Gastrocnemius medialis (tissue), 4 donors: Measurements from ENCODE around the gene OPRL1. TPM values are rescaled to one million over a fixed set of nuclear protein-coding genes. Genes with fewer than 3 reads are reported as not detected.

Experiments
- ATAC-seq, 2 donors: fragments of 150-250 bp; one replicate each; pipeline ENCODE4 v1.9.1; 2016
- DNase-seq, 2 donors: peaks; one replicate each; pipeline ENCODE4 v3.0.0-alpha.2; 2019
- H3K27ac ChIP-seq, 4 donors: fragments of 200-600 bp; sonication (generic); 1 replicate in 1 of 4; 2 replicates in 3 of 4; pipeline ENCODE4 v1.5.1; 2016 to 2018; ENCODE audit warnings: mild to moderate bottlenecking in 2 of 4, moderate library complexity in 1 of 4
- H3K27me3 ChIP-seq, 3 donors: fragments of 200-600 bp; sonication (generic) in 2 of 3; 1 replicate in 1 of 3; 2 replicates in 2 of 3; pipeline versions ENCODE4 v1.5.1 to v1.6.0; 2016 to 2019; ENCODE audit warnings: mild to moderate bottlenecking in 1 of 3, moderate library complexity in 1 of 3
- H3K36me3 ChIP-seq, 2 donors: fragments of 200-600 bp; sonication (generic) in 1 of 2; one replicate each; pipeline ENCODE4 v1.5.1; 2017 to 2018
- H3K4me1 ChIP-seq, 2 donors: fragments of 200-600 bp; sonication (generic) in 1 of 2; one replicate each; pipeline ENCODE4 v1.5.1; 2016 to 2017; ENCODE audit warnings: mild to moderate bottlenecking in 2 of 2
- H3K4me3 ChIP-seq, 4 donors: fragments of 200-600 bp; sonication (generic) in 3 of 4; 1 replicate in 1 of 4; 2 replicates in 3 of 4; pipeline ENCODE4 v1.5.1; 2016 to 2019; ENCODE audit warnings: mild to moderate bottlenecking in 2 of 4
- H3K9me3 ChIP-seq, 3 donors: fragments of 200-600 bp; sonication (generic) in 2 of 3; 1 replicate in 1 of 3; 2 replicates in 2 of 3; pipeline ENCODE4 v1.5.1; 2016 to 2019
- POLR2A ChIP-seq, 2 donors: fragments of 450-650 bp; IDR thresholded peaks; one replicate each; pipeline ENCODE4 v1.6.1; 2017; ENCODE audit warnings: antibody characterized with exemption in 2 of 2, mild to moderate bottlenecking in 2 of 2, moderate library complexity in 2 of 2
- in situ Hi-C, 4 donors: fragments of 200-750 bp; cut with MboI; loops; one replicate each; pipeline versions ENCODE4 v1.15.0 to v1.8.0; 2017; ENCODE audit warnings: low sequenced_read_pairs in 4 of 4
- intact Hi-C: fragments of 100-400 bp; cut with DNase I; formaldehyde crosslinking; loops from one replicate; pipeline ENCODE4 v1.15.1; 2023; ENCODE audit warnings: low total_unique reads
- total RNA-seq, 4 donors: library from RNA; depleted of rRNA; stranded (reverse); fragments of >200 nt; gene quantifications; one replicate each; pipeline versions ENCODE4 v1.1.0 to v1.2.3, GENCODE V29; 2016
- TF ChIP-seq, protein P1 (sequence below), 5 experiments: fragments of 450-650 bp in 3 of 5; fragments of 200-600 bp in 2 of 5; sonication (generic) in 2 of 5; IDR thresholded peaks in 4 of 5; conservative IDR thresholded peaks in 1 of 5; 1 replicate in 4 of 5; 2 replicates in 1 of 5; pipeline ENCODE4 v1.5.1; 2016 to 2019; ENCODE audit warnings: antibody characterized with exemption in 5 of 5, mild to moderate bottlenecking in 3 of 5, moderate library complexity in 3 of 5

The OPRL1 gene
- total RNA-seq, 4 donors from 2014 or later, result 0.10 to 0.68 (median 0.15) TPM

DNA sequence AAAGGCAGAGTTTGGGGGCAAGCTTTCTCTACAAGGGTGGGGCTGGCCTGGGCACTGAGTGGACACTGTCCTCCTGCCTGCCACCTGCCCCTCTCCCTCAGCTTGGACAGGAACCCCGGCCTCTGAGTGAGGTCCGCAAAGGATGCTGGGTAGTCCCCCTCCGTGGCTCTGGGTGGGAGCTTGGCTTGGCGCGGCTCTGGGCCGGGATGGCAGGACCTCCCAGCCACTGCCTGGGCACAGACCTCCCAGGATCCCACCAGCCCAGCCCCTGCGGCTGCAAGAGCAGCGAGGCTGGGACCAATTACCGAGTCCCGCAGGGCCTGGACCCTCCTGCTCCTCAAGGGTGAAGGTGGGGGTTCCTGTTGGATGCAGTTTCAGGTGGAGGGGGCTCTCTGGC lies 27.6 kb upstream of the OPRL1 start:
- peaks cover 19 to 24% (median 23%) of the 10 kb centered on the region in 3 donors for H3K27me3 ChIP-seq
- no peaks in the 10 kb centered on the region for H3K4me1 ChIP-seq
- DNase-seq (no peak), ATAC-seq (no peak)
- intact Hi-C loops, result no loop called here
- in situ Hi-C loops, result no loop called here
- TF ChIP-seq, protein P1, sequence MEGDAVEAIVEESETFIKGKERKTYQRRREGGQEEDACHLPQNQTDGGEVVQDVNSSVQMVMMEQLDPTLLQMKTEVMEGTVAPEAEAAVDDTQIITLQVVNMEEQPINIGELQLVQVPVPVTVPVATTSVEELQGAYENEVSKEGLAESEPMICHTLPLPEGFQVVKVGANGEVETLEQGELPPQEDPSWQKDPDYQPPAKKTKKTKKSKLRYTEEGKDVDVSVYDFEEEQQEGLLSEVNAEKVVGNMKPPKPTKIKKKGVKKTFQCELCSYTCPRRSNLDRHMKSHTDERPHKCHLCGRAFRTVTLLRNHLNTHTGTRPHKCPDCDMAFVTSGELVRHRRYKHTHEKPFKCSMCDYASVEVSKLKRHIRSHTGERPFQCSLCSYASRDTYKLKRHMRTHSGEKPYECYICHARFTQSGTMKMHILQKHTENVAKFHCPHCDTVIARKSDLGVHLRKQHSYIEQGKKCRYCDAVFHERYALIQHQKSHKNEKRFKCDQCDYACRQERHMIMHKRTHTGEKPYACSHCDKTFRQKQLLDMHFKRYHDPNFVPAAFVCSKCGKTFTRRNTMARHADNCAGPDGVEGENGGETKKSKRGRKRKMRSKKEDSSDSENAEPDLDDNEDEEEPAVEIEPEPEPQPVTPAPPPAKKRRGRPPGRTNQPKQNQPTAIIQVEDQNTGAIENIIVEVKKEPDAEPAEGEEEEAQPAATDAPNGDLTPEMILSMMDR (IDR thresholded peaks at IDR 0.05 in 4 of 5, conservative IDR thresholded peaks at IDR 0.05 in 1 of 5), result no peak
- TF ChIP-seq POLR2A (IDR thresholded peaks at IDR 0.05), result no peak
- H3K27ac ChIP-seq, result peak overlapping the region; percentile 65 to 80 (median 76)
- no peaks in the 10 kb centered on the region for H3K36me3 ChIP-seq
- H3K4me3 ChIP-seq, result peak overlapping the region in 2 of 4 donors; percentile 1 to 11
- H3K9me3 ChIP-seq, result no peaks in the 10 kb centered on the region

DNA sequence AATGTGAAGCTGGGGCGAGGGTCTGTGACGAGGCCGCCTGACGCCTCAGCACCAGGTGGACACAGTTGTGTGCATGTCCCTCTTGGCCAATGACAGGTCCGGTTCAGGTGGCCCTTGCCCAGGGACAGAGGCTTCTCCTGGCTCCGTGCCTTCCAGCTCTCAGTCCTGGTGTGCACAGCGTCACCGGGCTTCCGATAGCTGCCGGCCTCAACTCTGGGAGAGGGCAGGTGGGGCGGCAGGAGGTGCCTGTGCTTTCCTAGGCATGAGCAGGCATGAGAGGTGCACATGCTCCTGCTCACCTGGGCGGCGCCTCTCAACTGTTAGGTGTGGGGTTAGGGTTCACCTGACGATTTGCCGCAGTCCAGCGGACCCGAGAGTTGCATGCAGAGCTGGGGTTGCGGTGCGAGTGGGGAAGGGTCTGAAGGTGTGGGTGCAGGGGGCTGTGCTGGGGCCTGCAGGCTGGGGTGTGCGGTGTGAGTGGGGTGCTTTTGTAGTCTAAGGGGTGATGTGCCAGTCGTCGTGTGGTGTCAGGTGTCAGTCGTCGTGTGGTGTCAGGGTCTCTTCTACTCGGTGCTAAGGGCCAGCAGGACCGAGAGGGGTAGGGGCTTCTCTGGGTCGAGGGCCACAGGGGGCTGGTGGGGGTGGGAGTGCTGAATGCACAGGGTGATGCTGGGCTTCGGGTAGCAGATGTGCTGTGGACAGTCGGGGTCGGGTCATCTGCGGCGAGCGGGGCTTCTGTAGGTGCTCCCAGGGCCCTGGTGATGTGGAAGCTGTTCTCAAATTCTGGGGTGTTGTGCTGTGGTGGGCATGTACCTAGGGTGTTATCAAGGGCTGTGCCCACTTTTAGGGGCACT lies 26.7 kb upstream of the OPRL1 start:
- ATAC-seq, result no peak
- Histone ChIP-seq H3K9me3 (no peaks in the 10 kb centered on the region), H3K27ac (peak overlapping the region; percentile 65 to 80 (median 76)), H3K36me3 (no peaks in the 10 kb centered on the region), H3K4me1 (no peaks in the 10 kb centered on the region), H3K4me3 (peak overlapping the region in 1 of 4 donors; percentile 8), H3K27me3 (peaks cover 14 to 17% (median 17%) of the 10 kb centered on the region in 3 donors)
- intact Hi-C loops (no loop called here), in situ Hi-C loops (no loop called here)
- TF ChIP-seq POLR2A (IDR thresholded peaks at IDR 0.05), result no peak
- TF ChIP-seq, protein P1 (IDR thresholded peaks at IDR 0.05 in 4 of 5, conservative IDR thresholded peaks at IDR 0.05 in 1 of 5), result no peak
- DNase-seq, result no peak

DNA sequence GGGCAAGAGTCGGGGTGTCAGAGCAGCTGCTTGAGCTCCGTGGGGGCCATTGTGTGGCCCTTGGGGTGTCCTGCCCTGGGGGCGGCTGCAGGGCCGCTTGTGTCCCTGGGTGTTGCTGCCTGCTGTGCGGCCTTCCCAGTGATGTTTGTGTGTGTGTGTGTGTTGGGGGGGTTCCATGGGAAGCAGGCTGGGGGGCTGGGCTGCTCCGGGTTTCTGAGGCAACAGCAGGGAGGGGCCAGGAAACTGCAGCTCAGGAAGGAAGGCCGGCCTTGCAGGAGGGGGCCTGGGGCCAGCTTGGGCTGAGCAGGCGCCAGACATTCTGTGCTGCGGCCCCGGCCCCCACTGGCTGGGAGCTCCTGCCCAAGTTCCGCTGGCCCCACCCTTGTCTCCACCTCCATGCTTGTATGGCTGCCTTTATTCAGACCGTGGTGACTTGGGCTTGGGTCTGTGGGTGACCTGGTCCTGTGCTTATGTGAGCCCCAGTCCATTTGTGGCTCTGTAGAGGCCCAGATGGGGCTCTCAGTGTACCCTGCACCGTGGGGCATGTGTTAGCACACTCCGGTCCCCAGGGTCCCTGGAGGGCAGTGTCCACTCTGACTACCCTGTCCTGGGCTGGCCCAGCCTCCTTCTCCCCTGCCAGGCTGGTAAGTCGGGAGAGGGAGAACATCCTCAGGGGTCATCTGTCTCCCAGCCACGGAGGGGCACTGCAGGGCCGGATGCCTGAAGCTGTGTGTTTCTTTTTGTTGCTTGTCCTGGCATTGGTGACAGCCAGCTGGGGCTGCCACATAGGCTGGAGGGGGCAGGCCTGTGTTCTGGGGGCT lies 25.8 kb upstream of the OPRL1 start:
- in situ Hi-C loops, result no loop called here

DNA sequence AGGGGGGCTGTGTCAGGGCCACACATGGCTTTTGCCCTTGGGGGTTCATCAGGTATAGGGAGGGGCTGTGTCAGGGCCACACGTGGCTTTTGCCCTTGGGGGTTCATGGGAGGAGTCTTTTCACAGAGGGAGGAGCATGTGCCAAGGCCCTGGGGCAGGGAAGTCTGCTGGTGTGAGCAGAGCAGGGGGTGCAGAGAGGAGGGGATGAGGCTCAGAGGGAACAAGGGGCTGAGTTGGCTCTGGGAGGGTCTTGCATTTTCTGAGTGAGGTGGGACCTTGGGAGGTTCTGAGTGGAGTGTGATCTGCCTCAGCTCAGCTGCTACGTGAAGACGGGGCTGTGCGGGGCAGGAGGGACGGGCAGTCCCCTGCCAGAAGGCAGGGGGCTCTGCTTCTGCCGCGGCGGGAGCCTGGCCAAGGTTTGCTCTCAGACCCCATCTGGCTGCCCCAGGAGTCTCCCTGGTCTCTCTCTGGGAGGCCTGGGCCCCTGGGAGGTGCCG lies 24.4 kb upstream of the OPRL1 start:
- H3K27me3 ChIP-seq, result peaks cover 7 to 8% (median 8%) of the 10 kb centered on the region in 3 donors
- TF ChIP-seq, protein P1 (IDR thresholded peaks at IDR 0.05 in 4 of 5, conservative IDR thresholded peaks at IDR 0.05 in 1 of 5), result no peak
- TF ChIP-seq POLR2A (IDR thresholded peaks at IDR 0.05), result no peak
- no peak overlapping the region for H3K4me3 ChIP-seq
- H3K27ac ChIP-seq, result peak overlapping the region; percentile 54 to 80 (median 74)
- H3K9me3 ChIP-seq, result no peaks in the 10 kb centered on the region
- intact Hi-C loops (no loop called here), in situ Hi-C loops (no loop called here)
- H3K36me3 ChIP-seq, result no peaks in the 10 kb centered on the region
- ATAC-seq (no peak), DNase-seq (no peak)
- no peaks in the 10 kb centered on the region for H3K4me1 ChIP-seq

More for the DNA sequence above, 25.8 kb upstream of the OPRL1 start:
- ATAC-seq (peak; percentile 11 to 12), DNase-seq (no peak)
- intact Hi-C loops, result no loop called here
- Histone ChIP-seq H3K36me3 (no peaks in the 10 kb centered on the region), H3K9me3 (no peaks in the 10 kb centered on the region), H3K4me1 (no peaks in the 10 kb centered on the region), H3K27me3 (peaks cover 14 to 17% (median 17%) of the 10 kb centered on the region in 3 donors), H3K27ac (peak overlapping the region; percentile 54 to 80 (median 78)), H3K4me3 (peak overlapping the region in 2 of 4 donors; percentile 1 to 11)
- TF ChIP-seq POLR2A (IDR thresholded peaks at IDR 0.05), result peak in 1 of 2 donors; percentile 7
- TF ChIP-seq, protein P1 (IDR thresholded peaks at IDR 0.05 in 4 of 5, conservative IDR thresholded peaks at IDR 0.05 in 1 of 5), result no peak
